ENCODE data around the gene PGLYRP1. TPM values are rescaled to one million over a fixed set of nuclear protein-coding genes. Genes with fewer than 3 reads are reported as not detected.

Gene PGLYRP1
- total RNA-seq, 1 donor from 2014 or later, result not detected

DNA sequence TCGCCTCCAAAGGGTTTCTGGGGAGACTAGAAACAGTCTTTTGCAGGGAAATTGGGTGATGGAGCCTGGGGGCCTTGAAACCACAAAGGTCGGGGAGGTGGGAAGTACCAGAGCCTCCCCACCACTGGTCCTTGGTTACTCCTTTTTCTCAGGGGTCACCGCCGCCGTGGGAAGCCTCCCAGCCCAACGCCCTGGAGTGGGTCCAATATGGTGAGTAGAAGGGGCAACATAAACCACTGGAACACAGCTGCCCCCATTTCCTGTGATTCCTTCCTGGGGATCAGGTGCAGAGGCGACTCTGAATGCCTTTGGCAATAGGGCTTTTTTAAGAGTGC, 5.8 kb downstream of the PGLYRP1 start:
- peak overlapping the region; percentile 64 for H3K4me3 Mint-ChIP-seq
- Histone ChIP-seq H3K36me3 (no peaks in the 10 kb centered on the region), H3K9me3 (ENCODE audit: low read depth) (no peaks in the 10 kb centered on the region), H2AFZ (replicated peaks) (no peak overlapping the region), H3K79me2 (ENCODE audit: low read depth) (no peaks in the 10 kb centered on the region), H3K4me3 (no peak overlapping the region), H3K9ac (no peak overlapping the region), H3F3A (ENCODE audit: low read depth) (peaks cover 29% of the 10 kb centered on the region), H3K4me2 (no peak overlapping the region), H4K20me1 (ENCODE audit: low read depth) (peaks cover 37% of the 10 kb centered on the region), H3K27ac (no peak overlapping the region), H3K4me1 (peaks cover 6% of the 10 kb centered on the region), H3K27me3 (peaks cover 39% of the 10 kb centered on the region)
- no peak overlapping the region for H3K27ac Mint-ChIP-seq
- H3K36me3 Mint-ChIP-seq, result peaks cover 4% of the 10 kb centered on the region
- TF ChIP-seq EZH2 (IDR thresholded peaks at IDR 0.05) (no peak), EZH2phosphoT487 (IDR thresholded peaks at IDR 0.05) (no peak)
- TF ChIP-seq, protein P1, sequence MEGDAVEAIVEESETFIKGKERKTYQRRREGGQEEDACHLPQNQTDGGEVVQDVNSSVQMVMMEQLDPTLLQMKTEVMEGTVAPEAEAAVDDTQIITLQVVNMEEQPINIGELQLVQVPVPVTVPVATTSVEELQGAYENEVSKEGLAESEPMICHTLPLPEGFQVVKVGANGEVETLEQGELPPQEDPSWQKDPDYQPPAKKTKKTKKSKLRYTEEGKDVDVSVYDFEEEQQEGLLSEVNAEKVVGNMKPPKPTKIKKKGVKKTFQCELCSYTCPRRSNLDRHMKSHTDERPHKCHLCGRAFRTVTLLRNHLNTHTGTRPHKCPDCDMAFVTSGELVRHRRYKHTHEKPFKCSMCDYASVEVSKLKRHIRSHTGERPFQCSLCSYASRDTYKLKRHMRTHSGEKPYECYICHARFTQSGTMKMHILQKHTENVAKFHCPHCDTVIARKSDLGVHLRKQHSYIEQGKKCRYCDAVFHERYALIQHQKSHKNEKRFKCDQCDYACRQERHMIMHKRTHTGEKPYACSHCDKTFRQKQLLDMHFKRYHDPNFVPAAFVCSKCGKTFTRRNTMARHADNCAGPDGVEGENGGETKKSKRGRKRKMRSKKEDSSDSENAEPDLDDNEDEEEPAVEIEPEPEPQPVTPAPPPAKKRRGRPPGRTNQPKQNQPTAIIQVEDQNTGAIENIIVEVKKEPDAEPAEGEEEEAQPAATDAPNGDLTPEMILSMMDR (IDR thresholded peaks at IDR 0.05), result no peak
- peaks cover 15% of the 10 kb centered on the region for H3K27me3 Mint-ChIP-seq (ENCODE audit: insufficient read depth, low read depth)
- peaks cover 13% of the 10 kb centered on the region for H3K4me1 Mint-ChIP-seq
- no peak for DNase-seq (ENCODE audit: low spot score)
- H3K9me3 Mint-ChIP-seq, result no peaks in the 10 kb centered on the region

DNA sequence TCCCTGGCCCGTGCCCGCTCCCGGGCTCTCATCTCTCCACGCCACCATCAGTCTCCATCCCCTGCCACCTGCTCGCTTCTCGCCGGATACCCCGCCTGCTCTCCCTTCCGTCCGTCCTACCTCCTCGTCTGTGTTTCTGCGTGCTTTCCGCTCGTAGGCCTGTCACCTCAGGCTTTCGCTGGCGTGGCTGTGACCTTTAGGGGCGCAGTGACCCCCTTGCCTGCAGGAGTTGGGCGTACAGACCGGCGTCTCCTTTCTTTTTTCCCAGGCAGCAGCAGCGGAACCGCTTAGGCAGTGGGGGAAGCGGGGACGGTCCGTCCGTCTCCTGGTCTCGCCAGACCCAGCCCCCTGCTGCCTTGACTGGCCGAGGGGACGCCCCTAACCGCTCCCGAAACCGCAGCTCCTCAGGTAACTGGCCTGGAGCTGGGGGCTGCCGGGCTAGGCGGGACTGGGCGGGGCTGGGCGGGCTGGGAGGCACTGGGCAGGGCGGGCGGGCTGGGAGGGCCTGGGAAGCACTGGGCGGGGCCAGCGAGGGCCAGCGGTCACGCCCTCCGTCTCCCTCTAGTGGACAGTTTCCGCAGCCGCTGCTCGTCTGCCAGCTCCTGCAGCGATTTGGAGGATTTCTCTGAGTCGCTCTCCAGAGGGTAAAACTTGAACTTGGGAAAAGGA, 6.3 kb downstream of the PGLYRP1 start:
- no peak overlapping the region for H3K27ac Mint-ChIP-seq
- H3K36me3 ChIP-seq, result no peaks in the 10 kb centered on the region
- DNase-seq (ENCODE audit: low spot score), result peak; percentile 93
- peaks cover 6% of the 10 kb centered on the region for H3K4me1 ChIP-seq
- H3K36me3 Mint-ChIP-seq, result peaks cover 4% of the 10 kb centered on the region
- H3K4me3 ChIP-seq, result peak overlapping the region; percentile 49
- H3K4me3 Mint-ChIP-seq, result peak overlapping the region; percentile 90
- H3K27me3 Mint-ChIP-seq (ENCODE audit: insufficient read depth, low read depth), result peaks cover 15% of the 10 kb centered on the region
- H3K4me2 ChIP-seq, result peak overlapping the region; percentile 90
- peaks cover 39% of the 10 kb centered on the region for H3K27me3 ChIP-seq
- no peaks in the 10 kb centered on the region for H3K9me3 Mint-ChIP-seq
- peaks cover 29% of the 10 kb centered on the region for H3F3A ChIP-seq (ENCODE audit: low read depth)
- no peak overlapping the region for H3K27ac ChIP-seq
- no peaks in the 10 kb centered on the region for H3K9me3 ChIP-seq (ENCODE audit: low read depth)
- H2AFZ ChIP-seq (replicated peaks), result no peak overlapping the region
- peaks cover 37% of the 10 kb centered on the region for H4K20me1 ChIP-seq (ENCODE audit: low read depth)
- no peaks in the 10 kb centered on the region for H3K79me2 ChIP-seq (ENCODE audit: low read depth)
- no peak overlapping the region for H3K9ac ChIP-seq
- peaks cover 13% of the 10 kb centered on the region for H3K4me1 Mint-ChIP-seq
- TF ChIP-seq, protein P1 (IDR thresholded peaks at IDR 0.05), result peak; percentile 77
- TF ChIP-seq EZH2phosphoT487 (IDR thresholded peaks at IDR 0.05), result peak; percentile 62
- peak; percentile 78 for TF ChIP-seq EZH2 (IDR thresholded peaks at IDR 0.05)

- Histone ChIP-seq H3K36me3 (no peaks in the 10 kb centered on the region), H3K4me3 (peak overlapping the region; percentile 49), H3K4me1 (peaks cover 6% of the 10 kb centered on the region), H3K79me2 (ENCODE audit: low read depth) (no peaks in the 10 kb centered on the region), H3K4me2 (peak overlapping the region; percentile 90), H4K20me1 (ENCODE audit: low read depth) (peaks cover 37% of the 10 kb centered on the region), H3K9me3 (ENCODE audit: low read depth) (no peaks in the 10 kb centered on the region), H3K27ac (no peak overlapping the region), H3K9ac (no peak overlapping the region), H3F3A (ENCODE audit: low read depth) (peaks cover 29% of the 10 kb centered on the region), H3K27me3 (peaks cover 39% of the 10 kb centered on the region), H2AFZ (replicated peaks) (no peak overlapping the region)
- Mint-ChIP-seq H3K27me3 (ENCODE audit: insufficient read depth, low read depth) (peaks cover 15% of the 10 kb centered on the region), H3K4me3 (peak overlapping the region; percentile 90), H3K9me3 (no peaks in the 10 kb centered on the region), H3K4me1 (peaks cover 13% of the 10 kb centered on the region), H3K27ac (no peak overlapping the region), H3K36me3 (peaks cover 3% of the 10 kb centered on the region)
- TF ChIP-seq, protein P1 (IDR thresholded peaks at IDR 0.05), result no peak
- TF ChIP-seq EZH2phosphoT487 (IDR thresholded peaks at IDR 0.05) (peak; percentile 78), EZH2 (IDR thresholded peaks at IDR 0.05) (peak; percentile 86)
- DNase-seq (ENCODE audit: low spot score), result peak; percentile 68
Measured at GRCh38 chr19:46015687-46016425, 7.0 kb downstream of the PGLYRP1 start.

Data from neural progenitor cell (in vitro differentiated cells).